H1 (cell line): ENCODE data around the gene TCP11. TPM values are rescaled to one million over a fixed set of nuclear protein-coding genes. Genes with fewer than 3 reads are reported as not detected.

Experiments
- ASH2L ChIP-seq: fragments of 200-600, 300-600 bp; sonication (generic); IDR thresholded peaks from one replicate; pipeline ENCODE4 v1.7.1; 2017; ENCODE audit warnings: low read length
- ATF2 ChIP-seq: IDR thresholded peaks from 2 replicates; pipeline ENCODE4 v1.6.1; 2012; ENCODE audit warnings: low read length, inconsistent platforms
- CEBPB ChIP-seq: IDR thresholded peaks from 2 replicates; pipeline ENCODE4 v1.6.1; 2012; ENCODE audit warnings: low read depth, low read length
- CREB1 ChIP-seq: IDR thresholded peaks from 2 replicates; pipeline ENCODE4 v1.6.1; 2012; ENCODE audit warnings: inconsistent platforms
- EZH2 ChIP-seq: fragments of 200-600 bp; sonication (generic); IDR thresholded peaks from 2 replicates; pipeline ENCODE4 v1.7.1; 2012; ENCODE audit warnings: low read depth, mild to moderate bottlenecking, moderate library complexity, low read length, inconsistent platforms; ENCODE audit not compliant: severe bottlenecking
- GTF2F1 ChIP-seq: IDR thresholded peaks from 2 replicates; pipeline ENCODE4 v1.6.1; 2012; ENCODE audit warnings: low read depth, low read length, improper control_type of control experiment, borderline replicate concordance
- KDM1A ChIP-seq: fragments of 200-600, 300-600 bp; sonication (generic); IDR thresholded peaks from 2 replicates; pipeline ENCODE4 v1.7.1; 2016; ENCODE audit warnings: mild to moderate bottlenecking, low read length, borderline replicate concordance
- MAFK ChIP-seq: IDR thresholded peaks from 2 replicates; pipeline ENCODE4 v1.6.1; 2012; ENCODE audit warnings: low read depth, mild to moderate bottlenecking, improper control_type of control experiment, low read length
- RFX5 ChIP-seq: IDR thresholded peaks from 2 replicates; pipeline ENCODE4 v1.6.1; 2011; ENCODE audit warnings: low read depth, low read length, improper control_type of control experiment, borderline replicate concordance
- SIX5 ChIP-seq: IDR thresholded peaks from 2 replicates; pipeline ENCODE4 v1.6.1; 2011; ENCODE audit warnings: mild to moderate bottlenecking, low read depth, low read length
- SRF ChIP-seq: IDR thresholded peaks from 2 replicates; pipeline ENCODE4 v1.6.1; 2011; ENCODE audit warnings: mild to moderate bottlenecking, low read depth, low read length, moderate library complexity
- TBP ChIP-seq: IDR thresholded peaks from 2 replicates; pipeline ENCODE4 v1.6.1; 2011; ENCODE audit warnings: low read depth, low read length, improper control_type of control experiment
- TEAD4 ChIP-seq: IDR thresholded peaks from 2 replicates; pipeline ENCODE4 v1.6.1; 2012; ENCODE audit warnings: low read depth, low read length, inconsistent platforms, mixed read lengths
- YY1 ChIP-seq: IDR thresholded peaks from 2 replicates; pipeline ENCODE4 v1.6.1; 2011; ENCODE audit warnings: low read depth, mild to moderate bottlenecking, low read length
- ZNF274 ChIP-seq: IDR thresholded peaks from 2 replicates; pipeline ENCODE4 v1.7.0; 2012; ENCODE audit warnings: low read length, borderline replicate concordance; ENCODE audit errors: extremely low read depth
- polyA plus RNA-seq, 7 experiments: library from polyadenylated mRNA; depleted of rRNA in 3 of 7; stranded (reverse) in 5 of 7; unstranded in 2 of 7; fragments of >200 nt in 5 of 7; fragments of 200-250 nt in 2 of 7; gene quantifications; 1 replicate in 5 of 7; 2 replicates in 1 of 7; 4 replicates in 1 of 7; pipeline versions ENCODE4 v1.2.1 to v1.2.3, GENCODE V29; 2011 to 2013; ENCODE audit warnings: missing spikeins in 2 of 7, mixed read lengths in 2 of 7
- total RNA-seq: library from RNA; stranded (reverse); fragmentation: NEBNext Ultra II Directional; extraction: Animal tissue kit (Norgen Biotek cat#: 25700); gene quantifications from 2 replicates; pipeline ENCODE4 v1.2.1, GENCODE V29; 2021
- TF ChIP-seq, protein P1 (sequence below): IDR thresholded peaks from 2 replicates; pipeline ENCODE4 v1.6.1; 2011; ENCODE audit warnings: low read depth, mild to moderate bottlenecking, low read length; ENCODE audit not compliant: insufficient read depth

The TCP11 gene
- total and polyA plus RNA-seq, 2 of the 8 experiments (the other 6 are each of a cell fraction or from before 2014, with no cell fraction given), result 0.11 TPM; not detected in 1

GRCh38 chr6:35148167-35148741 lies 7.1 kb upstream of the TCP11 start (continued):
- no peak for TF ChIP-seq ZNF274
- no peak for TF ChIP-seq CEBPB
- TF ChIP-seq MAFK, result no peak
- TF ChIP-seq RFX5, result no peak
- TF ChIP-seq GTF2F1, result no peak
- no peak for TF ChIP-seq ATF2
- TF ChIP-seq KDM1A, result no peak; the same call in 1 of the 2 replicates
- no peak for TF ChIP-seq YY1
- TF ChIP-seq SIX5, result no peak
- TF ChIP-seq, protein P1, sequence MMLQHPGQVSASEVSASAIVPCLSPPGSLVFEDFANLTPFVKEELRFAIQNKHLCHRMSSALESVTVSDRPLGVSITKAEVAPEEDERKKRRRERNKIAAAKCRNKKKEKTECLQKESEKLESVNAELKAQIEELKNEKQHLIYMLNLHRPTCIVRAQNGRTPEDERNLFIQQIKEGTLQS, result no peak
- no peak for TF ChIP-seq CREB1
- TF ChIP-seq TEAD4, result peak; percentile 99
- TF ChIP-seq TBP, result no peak
- TF ChIP-seq SRF, result no peak
- TF ChIP-seq EZH2, result no peak
- TF ChIP-seq ASH2L, result peak; percentile 65
